ENCODE data around the gene NCL. TPM values are rescaled to one million over a fixed set of nuclear protein-coding genes. Genes with fewer than 3 reads are reported as not detected.
"Not testable (repeated sequence)": the region's sequence is repeated elsewhere in the genome, so short reads cannot be mapped to it uniquely, and the experiment has no call there.

The NCL gene
- total RNA-seq, 2 donors from 2014 or later: 476 to 986 TPM

DNA sequence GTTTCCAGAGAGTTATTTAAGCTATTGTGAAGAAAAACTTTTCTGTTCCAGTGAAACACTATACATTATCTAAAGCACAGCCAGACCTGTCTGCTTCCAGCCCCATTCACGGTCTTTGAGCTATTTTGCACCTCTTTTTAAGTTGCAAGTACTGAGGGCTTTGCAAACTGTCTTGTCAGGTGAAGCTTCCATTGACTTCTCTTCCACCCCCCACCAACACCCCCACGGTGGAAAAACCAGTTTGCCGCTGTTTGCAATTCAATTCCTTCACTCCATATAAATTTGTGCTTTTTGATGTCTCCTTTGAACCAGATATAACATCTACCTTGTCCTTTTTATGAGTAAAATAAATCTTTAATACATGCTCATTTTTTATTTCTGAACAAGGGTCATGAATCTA, 53.0 kb downstream of the NCL start:
- peaks cover 28% of the 10 kb centered on the region for H3K27me3 Mint-ChIP-seq
- H3K9me3 Mint-ChIP-seq: no peaks in the 10 kb centered on the region
- H3K27ac Mint-ChIP-seq: no peak overlapping the region
- no peak for ATAC-seq (replicated peaks)
- no peaks in the 10 kb centered on the region for H3K4me1 Mint-ChIP-seq
- peak overlapping the region; percentile 57 for H3K4me3 Mint-ChIP-seq
- no peaks in the 10 kb centered on the region for H3K36me3 Mint-ChIP-seq (ENCODE audit: low read depth)

DNA sequence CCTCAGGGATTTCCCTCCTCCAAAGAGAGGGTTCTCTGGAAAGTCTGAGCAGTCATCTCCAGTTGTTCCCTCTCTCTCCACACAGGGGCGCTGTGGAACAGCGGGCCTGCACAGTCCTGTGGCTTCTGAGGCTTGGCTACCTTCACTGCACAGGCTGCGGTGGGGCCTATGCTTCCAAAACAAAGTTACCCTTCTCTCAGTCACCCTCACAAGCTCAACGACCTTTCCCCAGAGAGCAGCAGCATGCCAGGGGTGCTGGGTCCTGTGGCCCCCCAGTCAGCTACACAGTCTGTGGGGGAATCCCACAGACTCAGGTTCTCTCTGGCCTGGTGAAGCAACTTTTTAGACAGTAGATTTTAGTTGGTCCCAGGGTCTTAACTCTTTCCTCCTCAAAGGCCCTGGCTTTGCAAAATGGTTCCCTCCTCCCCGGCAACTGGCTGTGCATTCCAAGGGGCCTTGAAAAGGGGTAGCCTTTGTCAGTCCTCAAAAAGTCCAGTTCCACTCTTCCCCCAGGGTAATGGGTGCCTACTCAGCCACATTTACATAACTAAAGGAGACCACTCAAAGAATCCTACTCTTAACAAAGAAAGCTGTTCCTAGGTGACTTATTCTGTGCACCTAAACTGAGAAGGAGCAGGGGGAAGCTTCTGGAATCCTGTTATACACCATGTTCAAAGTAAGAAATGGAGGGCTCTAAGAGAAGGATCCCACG, 53.8 kb downstream of the NCL start:
- peaks cover 5% of the 10 kb centered on the region for H3K4me1 Mint-ChIP-seq
- no peaks in the 10 kb centered on the region for H3K9me3 Mint-ChIP-seq
- no peaks in the 10 kb centered on the region for H3K36me3 Mint-ChIP-seq (ENCODE audit: low read depth)
- no peak for ATAC-seq (replicated peaks)
- no peak overlapping the region for H3K4me3 Mint-ChIP-seq
- no peak overlapping the region for H3K27ac Mint-ChIP-seq
- H3K27me3 Mint-ChIP-seq: peaks cover 28% of the 10 kb centered on the region

DNA sequence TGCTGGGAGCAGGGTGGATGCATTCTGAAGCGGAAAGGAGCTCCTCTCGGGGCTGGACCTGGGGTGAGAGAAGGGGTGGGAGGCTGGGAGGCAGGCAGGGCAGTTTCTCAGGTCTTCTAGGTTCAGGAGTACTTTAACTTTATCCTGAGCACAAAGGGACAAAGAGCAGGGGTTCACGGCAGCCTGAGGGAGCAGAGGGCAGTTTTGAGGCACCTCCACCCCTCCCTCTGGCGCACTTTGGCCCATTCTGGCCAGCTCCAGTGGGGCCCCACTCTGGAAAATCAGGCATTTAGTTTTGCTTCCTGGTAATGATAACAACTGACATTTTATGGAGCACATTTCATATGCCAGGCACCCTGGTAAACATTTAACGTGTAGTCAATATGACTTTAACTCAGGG, 54.5 kb downstream of the NCL start:
- peaks cover 23% of the 10 kb centered on the region for H3K27me3 Mint-ChIP-seq
- no peak overlapping the region for H3K4me3 Mint-ChIP-seq
- peaks cover 9% of the 10 kb centered on the region for H3K4me1 Mint-ChIP-seq
- H3K9me3 Mint-ChIP-seq: no peaks in the 10 kb centered on the region
- no peak overlapping the region for H3K27ac Mint-ChIP-seq
- ATAC-seq (replicated peaks): no peak
- no peaks in the 10 kb centered on the region for H3K36me3 Mint-ChIP-seq (ENCODE audit: low read depth)

DNA sequence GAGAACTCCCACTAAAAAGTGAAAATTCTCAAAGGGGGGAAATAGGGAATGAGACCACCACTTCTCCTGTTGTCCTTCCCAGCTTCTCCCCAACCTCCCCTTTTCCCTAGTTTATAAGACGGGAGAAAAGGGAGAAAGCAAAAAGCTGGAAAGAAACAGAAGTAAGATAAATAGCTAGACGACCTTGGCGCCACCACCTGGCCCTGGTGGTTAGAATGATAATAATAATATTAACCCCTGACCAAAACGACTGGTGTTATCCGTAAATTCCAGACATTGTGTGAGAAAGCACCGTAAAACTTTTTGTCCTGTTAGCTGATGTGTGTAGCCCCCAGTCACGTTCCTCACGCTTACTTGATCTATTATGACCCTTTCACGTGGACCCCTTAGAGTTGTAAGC, 56.0 kb downstream of the NCL start:
- peaks cover 16% of the 10 kb centered on the region for H3K27me3 Mint-ChIP-seq
- H3K36me3 Mint-ChIP-seq (ENCODE audit: low read depth); H3K4me3 Mint-ChIP-seq; H3K4me1 Mint-ChIP-seq; ATAC-seq (replicated peaks); H3K27ac Mint-ChIP-seq; H3K9me3 Mint-ChIP-seq: not testable (repeated sequence)

DNA sequence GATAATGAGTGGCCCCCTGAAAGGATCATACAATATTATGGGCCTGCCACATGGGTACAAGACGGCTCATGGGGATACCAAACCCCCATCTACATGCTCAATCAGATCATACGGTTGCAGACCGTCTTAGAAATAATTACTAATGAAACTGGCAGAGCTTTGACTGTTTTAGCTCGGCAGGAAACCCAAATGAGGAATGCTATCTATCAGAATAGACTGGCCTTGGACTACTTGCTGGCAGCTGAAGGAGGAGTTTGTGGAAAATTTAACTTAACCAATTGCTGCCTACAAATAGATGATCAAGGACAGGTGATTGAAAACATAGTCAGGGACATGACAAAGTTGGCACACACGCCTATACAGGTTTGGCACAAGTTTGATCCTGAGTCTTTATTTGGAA, 56.6 kb downstream of the NCL start:
- ATAC-seq (replicated peaks); H3K27ac Mint-ChIP-seq; H3K4me1 Mint-ChIP-seq; H3K9me3 Mint-ChIP-seq; H3K36me3 Mint-ChIP-seq (ENCODE audit: low read depth); H3K4me3 Mint-ChIP-seq: not testable (repeated sequence)
- peaks cover 16% of the 10 kb centered on the region for H3K27me3 Mint-ChIP-seq

DNA sequence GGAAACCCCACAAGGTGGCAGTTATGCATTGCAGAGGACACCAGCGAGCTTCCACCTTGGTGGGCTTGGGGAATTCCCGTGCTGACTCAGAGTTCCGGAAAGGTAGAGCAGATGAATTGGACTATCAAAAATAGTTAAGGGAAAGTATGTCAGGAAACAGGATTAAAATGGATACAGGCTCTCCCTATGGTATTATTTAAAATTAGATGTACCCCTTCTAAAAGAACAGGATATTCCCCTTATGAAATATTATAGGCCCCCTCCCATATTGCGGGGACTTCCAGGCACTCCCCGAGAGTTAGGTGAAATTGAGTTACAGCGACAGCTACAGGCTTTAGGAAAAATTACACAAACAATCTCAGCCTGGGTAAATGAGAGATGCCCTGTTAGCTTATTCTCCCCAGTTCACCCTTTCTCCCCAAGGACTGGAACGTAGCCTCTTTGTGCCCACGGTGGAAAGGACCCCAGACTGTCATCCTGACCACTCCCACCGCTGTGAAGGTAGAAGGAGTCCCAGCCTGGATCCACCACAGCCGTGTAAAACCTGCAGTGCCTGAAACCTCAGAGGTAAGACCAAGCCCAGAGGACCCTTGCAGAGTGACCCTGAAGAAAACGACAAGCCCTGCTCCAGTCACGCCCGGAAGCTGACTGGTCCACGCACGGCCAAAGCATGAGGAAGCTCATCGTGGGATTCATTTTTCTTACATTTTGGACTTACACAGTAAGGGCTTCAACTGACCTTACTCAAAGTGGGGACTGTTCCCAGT, 58.5 kb downstream of the NCL start:
- H3K4me1 Mint-ChIP-seq: peaks cover 13% of the 10 kb centered on the region
- peak overlapping the region; percentile 39 for H3K4me3 Mint-ChIP-seq
- H3K9me3 Mint-ChIP-seq; H3K27ac Mint-ChIP-seq; H3K36me3 Mint-ChIP-seq (ENCODE audit: low read depth): not testable (repeated sequence)
- peaks cover 14% of the 10 kb centered on the region for H3K27me3 Mint-ChIP-seq
- ATAC-seq (replicated peaks): peak; percentile 21

DNA sequence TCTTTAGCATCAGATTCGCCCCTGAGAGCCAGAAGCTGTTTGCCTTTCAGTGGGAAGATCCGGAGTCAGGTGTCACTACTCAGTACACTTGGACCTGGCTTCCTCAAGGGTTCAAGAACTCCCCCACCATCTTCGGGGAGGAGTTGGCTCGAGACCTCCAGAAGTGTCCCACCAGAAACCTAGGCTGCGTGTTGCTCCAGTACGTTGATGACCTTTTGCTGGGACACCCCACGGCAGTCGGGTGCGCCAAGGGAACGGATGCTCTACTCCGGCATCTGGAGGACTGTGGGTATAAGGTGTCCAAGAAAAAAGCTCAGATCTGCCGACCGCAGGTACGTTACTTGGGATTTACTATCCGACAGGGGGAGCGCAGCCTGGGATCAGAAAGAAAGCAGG, 60.1 kb downstream of the NCL start:
- H3K27me3 Mint-ChIP-seq; H3K27ac Mint-ChIP-seq; H3K36me3 Mint-ChIP-seq (ENCODE audit: low read depth); H3K4me3 Mint-ChIP-seq; ATAC-seq (replicated peaks); H3K9me3 Mint-ChIP-seq: not testable (repeated sequence)
- peaks cover 13% of the 10 kb centered on the region for H3K4me1 Mint-ChIP-seq

Other genes with a start within 250 kb of the NCL start
- under 1 TPM in 1 of 2 donors, not detected in 1; 0.19 TPM for gene B3GNT7, start 68.8 kb downstream of the NCL start, total RNA-seq
- gene NMUR1, start 66.0 kb upstream of the NCL start, total RNA-seq: under 1 TPM; 0.15 to 0.21 TPM
- not detected for gene TEX44, start 128.4 kb upstream of the NCL start, total RNA-seq
- gene PTMA, start 244.0 kb upstream of the NCL start, total RNA-seq: 1,000 to 10,000 TPM; 1,439 to 1,845 TPM